ENCODE measurements around the gene CYP4A22.

DNA sequence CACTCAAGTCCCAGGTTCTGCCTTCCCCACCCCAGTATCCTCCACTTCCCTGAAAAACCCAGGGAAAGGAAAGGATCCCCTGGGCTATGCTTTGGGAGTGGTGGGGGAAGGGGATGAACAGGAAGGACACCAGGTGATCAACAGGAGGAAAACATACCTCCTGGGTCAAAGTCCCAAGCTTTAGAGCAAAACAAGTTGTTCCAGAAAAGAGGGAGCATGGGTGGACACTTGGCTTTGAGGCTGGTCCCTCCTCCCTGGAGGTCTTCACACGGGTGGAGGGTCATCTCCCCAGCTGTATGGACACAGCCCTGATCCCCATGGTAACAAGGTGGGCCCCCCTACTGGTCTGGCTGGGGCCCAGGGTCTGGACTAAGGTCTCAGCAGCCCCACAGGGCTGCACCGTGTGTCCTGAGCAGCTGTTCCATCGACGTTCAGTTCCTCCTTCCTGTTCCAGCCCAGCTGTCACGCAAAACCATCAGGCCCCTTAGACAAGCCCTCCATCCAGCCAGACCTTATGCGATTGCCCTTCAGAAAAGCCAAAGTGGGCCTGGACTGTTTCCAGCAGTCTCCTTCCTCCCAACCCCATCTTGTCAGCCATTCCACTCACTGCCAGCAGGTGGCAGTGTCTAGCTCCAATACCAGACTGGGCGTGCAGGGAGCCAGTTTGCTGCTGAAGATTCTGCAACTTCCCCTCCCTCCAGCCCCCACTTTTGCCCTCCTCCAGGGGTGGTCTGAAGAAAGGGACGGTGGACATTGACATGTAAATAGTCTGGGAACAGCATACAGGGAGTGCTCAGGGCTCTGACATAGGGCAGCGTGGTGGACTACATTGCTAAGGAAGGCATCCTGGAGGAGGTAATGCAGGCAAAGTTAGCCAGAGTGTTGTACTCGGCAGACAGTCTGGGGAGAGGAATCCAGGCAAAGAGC is 55.5 kb downstream of the CYP4A22 start:
- TF ChIP-seq, protein P1, sequence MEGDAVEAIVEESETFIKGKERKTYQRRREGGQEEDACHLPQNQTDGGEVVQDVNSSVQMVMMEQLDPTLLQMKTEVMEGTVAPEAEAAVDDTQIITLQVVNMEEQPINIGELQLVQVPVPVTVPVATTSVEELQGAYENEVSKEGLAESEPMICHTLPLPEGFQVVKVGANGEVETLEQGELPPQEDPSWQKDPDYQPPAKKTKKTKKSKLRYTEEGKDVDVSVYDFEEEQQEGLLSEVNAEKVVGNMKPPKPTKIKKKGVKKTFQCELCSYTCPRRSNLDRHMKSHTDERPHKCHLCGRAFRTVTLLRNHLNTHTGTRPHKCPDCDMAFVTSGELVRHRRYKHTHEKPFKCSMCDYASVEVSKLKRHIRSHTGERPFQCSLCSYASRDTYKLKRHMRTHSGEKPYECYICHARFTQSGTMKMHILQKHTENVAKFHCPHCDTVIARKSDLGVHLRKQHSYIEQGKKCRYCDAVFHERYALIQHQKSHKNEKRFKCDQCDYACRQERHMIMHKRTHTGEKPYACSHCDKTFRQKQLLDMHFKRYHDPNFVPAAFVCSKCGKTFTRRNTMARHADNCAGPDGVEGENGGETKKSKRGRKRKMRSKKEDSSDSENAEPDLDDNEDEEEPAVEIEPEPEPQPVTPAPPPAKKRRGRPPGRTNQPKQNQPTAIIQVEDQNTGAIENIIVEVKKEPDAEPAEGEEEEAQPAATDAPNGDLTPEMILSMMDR (IDR thresholded peaks at IDR 0.05) = peak; percentile 82 to 92 (median 91)
- no peak for TF ChIP-seq POLR2A (IDR thresholded peaks at IDR 0.05)

All from body of pancreas (tissue), 4 donors.